K562 (cell line): Measurements from ENCODE around the gene C10orf105. TPM values are rescaled to one million over a fixed set of nuclear protein-coding genes. Genes with fewer than 3 reads are reported as not detected.

Source experiments
- GATAD2A ChIP-seq: fragments of 450-650 bp; IDR thresholded peaks from 2 replicates; pipeline ENCODE4 v1.6.1; 2017
- GATAD2B ChIP-seq: fragments of 450-650 bp; IDR thresholded peaks from 2 replicates; pipeline ENCODE4 v1.6.1; 2017; ENCODE audit warnings: mild to moderate bottlenecking, borderline replicate concordance
- KLF10 ChIP-seq: fragments of 250-450 bp; sonication (Bioruptor Pico); IDR thresholded peaks from 2 replicates; pipeline ENCODE4 v1.6.1; 2021; ENCODE audit warnings: matching md5 sums
- LCOR ChIP-seq: sonication (generic); formaldehyde crosslinking; IDR thresholded peaks from 2 replicates; pipeline ENCODE4 v1.8.0; 2022; ENCODE audit warnings: mild to moderate bottlenecking, missing genetic modification reagents
- MYNN ChIP-seq, 2 experiments: sonication (generic); formaldehyde crosslinking in 1 of 2; IDR thresholded peaks; 2 replicates each; pipeline versions ENCODE4 v1.5.0 to v1.6.1; 2016 to 2020; ENCODE audit warnings: antibody characterized with exemption in 1 of 2, missing genetic modification reagents in 1 of 2
- YY1 ChIP-seq, 3 experiments: IDR thresholded peaks; 2 replicates each; pipeline ENCODE4 v1.6.1; 2011; ENCODE audit warnings: low read length in 2 of 3, mild to moderate bottlenecking in 2 of 3, moderate library complexity in 2 of 3, borderline replicate concordance in 1 of 3, control low read depth in 1 of 3, low read depth in 1 of 3; ENCODE audit not compliant: insufficient read depth in 3 of 3, insufficient replicate concordance in 2 of 3, control insufficient read depth in 1 of 3, insufficient read length in 1 of 3; ENCODE audit errors: extremely low read depth in 1 of 3
- ZBED1 ChIP-seq: IDR thresholded peaks from 2 replicates; pipeline ENCODE4 v1.6.1; 2014
- ZNF133 ChIP-seq: fragments of 250-450 bp; sonication (Bioruptor Pico); IDR thresholded peaks from 2 replicates; pipeline ENCODE4 v1.4.0; 2020; ENCODE audit warnings: mild to moderate bottlenecking
- ZNF184 ChIP-seq: sonication (generic); formaldehyde crosslinking; IDR thresholded peaks from 2 replicates; pipeline ENCODE4 v1.5.0; 2020; ENCODE audit warnings: missing genetic modification reagents
- ZNF316 ChIP-seq: fragments of 450-650 bp; IDR thresholded peaks from 2 replicates; pipeline ENCODE4 v1.6.1; 2016
- ZNF57 ChIP-seq: fragments of 450-650 bp; formaldehyde crosslinking; IDR thresholded peaks from 2 replicates; pipeline ENCODE4 v1.4.0; 2020; ENCODE audit warnings: mild to moderate bottlenecking, moderate library complexity
- ZNF699 ChIP-seq: fragments of 250-450 bp; sonication (Bioruptor Pico); IDR thresholded peaks from 2 replicates; pipeline ENCODE4 v1.8.0; 2021; ENCODE audit warnings: mild to moderate bottlenecking, moderate library complexity; ENCODE audit not compliant: insufficient replicate concordance
- polyA plus RNA-seq, 8 experiments: library from polyadenylated mRNA; depleted of rRNA in 4 of 8; stranded (reverse) in 5 of 8; unstranded in 3 of 8; fragments of >200 nt; fragmentation: Nextera tagmentation in 2 of 8; fragmentation: Illumina TruSeq in 1 of 8; extraction: Ambion mirVana in 2 of 8; extraction: Trizol in 1 of 8; gene quantifications; 2 replicates each; pipeline versions ENCODE4 v1.2.1 to v1.2.3, GENCODE V29; 2011 to 2014; ENCODE audit warnings: inconsistent platforms in 1 of 8, missing spikeins in 1 of 8
- total RNA-seq, 7 experiments: library from RNA; depleted of rRNA in 6 of 7; stranded (reverse); fragments of >200 nt in 6 of 7; fragmentation: Illumina TruSeq in 2 of 7; extraction: Trizol in 2 of 7; gene quantifications; 2 replicates each; pipeline versions ENCODE4 v1.2.1 to v1.2.3, GENCODE V29; 2011 to 2021; ENCODE audit warnings: low replicate concordance in 1 of 7
- TF ChIP-seq, protein P1 (sequence below), 2 experiments: fragments of 450-650 bp; formaldehyde crosslinking in 1 of 2; IDR thresholded peaks; 2 replicates each; pipeline versions ENCODE4 v1.4.0 to v1.6.1; 2014 to 2020; ENCODE audit warnings: mild to moderate bottlenecking in 2 of 2, borderline replicate concordance in 1 of 2, low read depth in 1 of 2
- TF ChIP-seq, protein P2 (sequence below): fragments of 250-450 bp; sonication (Bioruptor Pico); IDR thresholded peaks from 2 replicates; pipeline ENCODE4 v1.5.0; 2021

C10orf105 gene
- total and polyA plus RNA-seq, 9 of the 15 experiments (the other 6 are each of a cell fraction or from before 2014, with no cell fraction given) = 0.03 to 0.25 (median 0.04) TPM; not detected in 3

DNA sequence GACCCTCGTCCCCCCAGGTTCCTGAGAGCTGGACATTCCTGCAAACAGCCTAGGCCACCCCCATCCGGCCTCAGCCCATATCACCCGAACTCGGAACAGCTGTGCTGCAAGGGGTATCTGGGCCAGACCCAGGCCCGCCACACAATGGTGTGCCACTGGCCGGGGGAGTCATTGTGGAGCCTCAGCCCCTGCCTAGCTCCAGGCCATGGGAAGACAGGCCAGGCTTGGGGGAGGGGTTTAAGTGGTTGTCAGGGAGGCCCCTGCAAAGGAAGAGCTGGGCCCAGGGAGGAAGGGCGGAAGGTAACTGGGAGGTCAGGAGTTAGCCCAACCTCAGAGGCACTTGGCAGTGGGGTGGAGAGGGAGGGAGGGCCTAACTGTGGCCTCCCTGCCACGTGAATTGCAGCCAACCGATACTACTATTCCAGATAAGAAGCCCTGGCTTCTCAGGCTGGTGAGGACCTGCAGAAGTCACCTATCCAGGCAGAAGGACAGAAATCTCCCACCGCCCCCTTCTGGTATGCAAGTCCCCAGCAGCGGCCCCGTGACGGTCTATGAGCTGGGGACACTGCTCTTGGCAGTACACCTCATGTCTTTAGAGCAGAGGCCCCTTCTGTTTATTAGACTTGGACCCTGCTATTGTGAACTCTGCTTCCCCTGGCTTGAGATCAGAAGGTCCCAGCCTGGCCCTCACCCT lies 26.9 kb upstream of the C10orf105 start (continued):
- TF ChIP-seq ZNF316 = no peak
- TF ChIP-seq ZNF57 (CRISPR knock-in tag) = no peak
- TF ChIP-seq GATAD2A = peak; percentile 63; the same call in 1 of the 2 replicates
- no peak for TF ChIP-seq KLF10 (CRISPR knock-in tag)
- TF ChIP-seq LCOR (CRISPR knock-in tag) = no peak
- no peak for TF ChIP-seq ZNF699 (CRISPR knock-in tag)
- peak; percentile 92; the same call in 1 of the 2 replicates for TF ChIP-seq MYNN (IDR thresholded peaks at IDR 0.05)
- TF ChIP-seq MYNN (CRISPR knock-in tag; IDR thresholded peaks at IDR 0.05) = no peak
- no peak; the same call in 1 of the 2 replicates for TF ChIP-seq GATAD2B
- TF ChIP-seq, protein P1, sequence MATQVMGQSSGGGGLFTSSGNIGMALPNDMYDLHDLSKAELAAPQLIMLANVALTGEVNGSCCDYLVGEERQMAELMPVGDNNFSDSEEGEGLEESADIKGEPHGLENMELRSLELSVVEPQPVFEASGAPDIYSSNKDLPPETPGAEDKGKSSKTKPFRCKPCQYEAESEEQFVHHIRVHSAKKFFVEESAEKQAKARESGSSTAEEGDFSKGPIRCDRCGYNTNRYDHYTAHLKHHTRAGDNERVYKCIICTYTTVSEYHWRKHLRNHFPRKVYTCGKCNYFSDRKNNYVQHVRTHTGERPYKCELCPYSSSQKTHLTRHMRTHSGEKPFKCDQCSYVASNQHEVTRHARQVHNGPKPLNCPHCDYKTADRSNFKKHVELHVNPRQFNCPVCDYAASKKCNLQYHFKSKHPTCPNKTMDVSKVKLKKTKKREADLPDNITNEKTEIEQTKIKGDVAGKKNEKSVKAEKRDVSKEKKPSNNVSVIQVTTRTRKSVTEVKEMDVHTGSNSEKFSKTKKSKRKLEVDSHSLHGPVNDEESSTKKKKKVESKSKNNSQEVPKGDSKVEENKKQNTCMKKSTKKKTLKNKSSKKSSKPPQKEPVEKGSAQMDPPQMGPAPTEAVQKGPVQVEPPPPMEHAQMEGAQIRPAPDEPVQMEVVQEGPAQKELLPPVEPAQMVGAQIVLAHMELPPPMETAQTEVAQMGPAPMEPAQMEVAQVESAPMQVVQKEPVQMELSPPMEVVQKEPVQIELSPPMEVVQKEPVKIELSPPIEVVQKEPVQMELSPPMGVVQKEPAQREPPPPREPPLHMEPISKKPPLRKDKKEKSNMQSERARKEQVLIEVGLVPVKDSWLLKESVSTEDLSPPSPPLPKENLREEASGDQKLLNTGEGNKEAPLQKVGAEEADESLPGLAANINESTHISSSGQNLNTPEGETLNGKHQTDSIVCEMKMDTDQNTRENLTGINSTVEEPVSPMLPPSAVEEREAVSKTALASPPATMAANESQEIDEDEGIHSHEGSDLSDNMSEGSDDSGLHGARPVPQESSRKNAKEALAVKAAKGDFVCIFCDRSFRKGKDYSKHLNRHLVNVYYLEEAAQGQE (IDR thresholded peaks at IDR 0.05; ENCODE audit: borderline replicate concordance) = peak; percentile 81
- TF ChIP-seq, protein P1 (CRISPR knock-in tag; IDR thresholded peaks at IDR 0.05; ENCODE audit: low read depth) = peak; percentile 51
- TF ChIP-seq ZNF133 (CRISPR knock-in tag) = no peak
- no peak for TF ChIP-seq YY1 (IDR thresholded peaks at IDR 0.05; ENCODE audit: borderline replicate concordance in 1 of 3, control insufficient read depth in 1 of 3, extremely low read depth in 1 of 3, insufficient read depth in 3 of 3, insufficient read length in 1 of 3, insufficient replicate concordance in 2 of 3, low read depth in 1 of 3, low read length in 2 of 3)
- TF ChIP-seq ZNF184 (CRISPR knock-in tag) = no peak
- no peak for TF ChIP-seq ZBED1
- TF ChIP-seq, protein P2, sequence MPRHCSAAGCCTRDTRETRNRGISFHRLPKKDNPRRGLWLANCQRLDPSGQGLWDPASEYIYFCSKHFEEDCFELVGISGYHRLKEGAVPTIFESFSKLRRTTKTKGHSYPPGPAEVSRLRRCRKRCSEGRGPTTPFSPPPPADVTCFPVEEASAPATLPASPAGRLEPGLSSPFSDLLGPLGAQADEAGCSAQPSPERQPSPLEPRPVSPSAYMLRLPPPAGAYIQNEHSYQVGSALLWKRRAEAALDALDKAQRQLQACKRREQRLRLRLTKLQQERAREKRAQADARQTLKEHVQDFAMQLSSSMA (CRISPR knock-in tag) = no peak
- TF ChIP-seq, all 486 proteins: peak for 148
